B cell (primary cell): Measurements from ENCODE around the gene ATP5F1E. TPM values are rescaled to one million over a fixed set of nuclear protein-coding genes. Genes with fewer than 3 reads are reported as not detected.

ENCODE experiments used
- ATAC-seq: fragments of 200-7000 bp; cut with Tn5 transposase; one replicate; pipeline ENCODE4 v1.10.0; 2021; ENCODE audit warnings: low read depth, mild to moderate bottlenecking, moderate number of reproducible peaks, moderate library complexity
- CTCF ChIA-PET: fragments of 350-600 bp; sonication (Branson Sonifier 250); formaldehyde crosslinking; loops from one replicate; lab custom pipeline; 2021; ENCODE audit warnings: antibody characterized with exemption, inconsistent platforms; lab: Charles Lee
- POLR2A ChIA-PET: fragments of 350-600 bp; sonication (Branson Sonifier 250); formaldehyde crosslinking; loops from one replicate; lab custom pipeline; 2021; ENCODE audit warnings: antibody characterized with exemption; lab: Charles Lee
- DNase-seq: peaks from one replicate; pipeline ENCODE4 v3.0.0; 2013
- H2AFZ ChIP-seq: 2 replicates; pipeline ENCODE4 v1.6.1; 2012; ENCODE audit warnings: mild to moderate bottlenecking, low read depth, low read length; ENCODE audit not compliant: insufficient read depth, poor library complexity, severe bottlenecking
- H3K27ac ChIP-seq, 2 donors: 1 replicate in 1 of 2; 2 replicates in 1 of 2; pipeline ENCODE4 v1.5.1; 2012 to 2013; ENCODE audit warnings: low read length in 2 of 2, mild to moderate bottlenecking in 2 of 2, moderate library complexity in 1 of 2
- H3K27me3 ChIP-seq, 4 experiments: fragments of 200-600 bp in 1 of 4; sonication (generic) in 1 of 4; replicated peaks in 1 of 4; 1 replicate in 2 of 4; 2 replicates in 2 of 4; pipeline versions ENCODE4 v1.6.1 to v1.7.0; 2013 to 2016; ENCODE audit warnings: low read length in 3 of 4, mild to moderate bottlenecking in 2 of 4, mixed read lengths in 1 of 4, moderate library complexity in 1 of 4; ENCODE audit not compliant: insufficient read depth in 4 of 4, control insufficient read depth in 3 of 4; ENCODE audit errors: control extremely low read depth in 1 of 4
- H3K36me3 ChIP-seq, 2 experiments: replicated peaks in 1 of 2; 1 replicate in 1 of 2; 2 replicates in 1 of 2; pipeline versions ENCODE4 v1.6.1 to v1.7.1; 2013; ENCODE audit warnings: low read length in 1 of 2; ENCODE audit not compliant: insufficient read depth in 2 of 2, control insufficient read depth in 1 of 2; ENCODE audit errors: control extremely low read depth in 1 of 2, extremely low read depth in 1 of 2
- H3K4me1 ChIP-seq, 2 donors: fragments of 200-600 bp in 1 of 2; sonication (generic) in 1 of 2; 1 replicate in 1 of 2; 2 replicates in 1 of 2; pipeline versions ENCODE4 v1.5.1 to v1.6.1; 2013 to 2017; ENCODE audit warnings: low read length in 2 of 2; ENCODE audit not compliant: control insufficient read depth in 2 of 2, insufficient read depth in 2 of 2
- H3K4me2 ChIP-seq: replicated peaks from 2 replicates; pipeline ENCODE3; 2012; ENCODE audit warnings: mild to moderate bottlenecking, low read depth, low read length; ENCODE audit not compliant: poor library complexity, severe bottlenecking
- H3K4me3 ChIP-seq, 5 experiments: fragments of 200-600 bp in 1 of 5; sonication (generic) in 1 of 5; 1 replicate in 3 of 5; 2 replicates in 2 of 5; pipeline versions ENCODE4 v1.5.1 to v1.7.0; 2011 to 2016; ENCODE audit warnings: low read length in 4 of 5, mild to moderate bottlenecking in 4 of 5, low read depth in 2 of 5, control low read depth in 1 of 5, moderate library complexity in 1 of 5; ENCODE audit not compliant: insufficient read depth in 1 of 5; ENCODE audit errors: control extremely low read depth in 1 of 5, extremely low read depth in 1 of 5
- H3K79me2 ChIP-seq: fragments of 200-600 bp; sonication (generic); one replicate; pipeline ENCODE4 v1.6.0; 2016; ENCODE audit warnings: low read length; ENCODE audit not compliant: control insufficient read depth, insufficient read depth
- H3K9ac ChIP-seq: fragments of 200-600 bp; sonication (generic); 2 replicates; pipeline ENCODE4 v1.6.1; 2017; ENCODE audit warnings: mild to moderate bottlenecking, low read length, moderate library complexity
- H3K9me3 ChIP-seq, 3 donors: one replicate each; pipeline versions ENCODE4 v1.6.1 to v1.7.1; 2013; ENCODE audit warnings: low read length in 2 of 3; ENCODE audit not compliant: control insufficient read depth in 2 of 3, insufficient read depth in 1 of 3; ENCODE audit errors: control extremely low read depth in 1 of 3
- H4K20me1 ChIP-seq: 2 replicates; pipeline ENCODE4 v1.6.0; 2012; ENCODE audit warnings: mild to moderate bottlenecking, low read length; ENCODE audit not compliant: insufficient read depth, control insufficient read depth, poor library complexity, severe bottlenecking
- H3K27ac Mint-ChIP-seq: one replicate; pipeline ENCODE4 v1.8.0; 2021; ENCODE audit warnings: mixed read lengths
- H3K27me3 Mint-ChIP-seq: one replicate; pipeline ENCODE4 v1.8.0; 2021; ENCODE audit warnings: mixed read lengths
- H3K4me1 Mint-ChIP-seq: one replicate; pipeline ENCODE4 v1.8.0; 2021; ENCODE audit warnings: mixed read lengths
- H3K4me3 Mint-ChIP-seq: one replicate; pipeline ENCODE4 v1.8.0; 2021; ENCODE audit warnings: mixed read lengths
- H3K9me3 Mint-ChIP-seq: one replicate; pipeline ENCODE4 v1.8.0; 2022; ENCODE audit warnings: mixed read lengths; ENCODE audit not compliant: insufficient read depth
- CTCF ChIP-seq: fragments of 200-600 bp; IDR thresholded peaks from one replicate; pipeline ENCODE4 v1.8.0; 2022; ENCODE audit warnings: antibody characterized with exemption, mild to moderate bottlenecking
- EZH2 ChIP-seq: IDR thresholded peaks from 2 replicates; pipeline ENCODE4 v1.6.1; 2012; ENCODE audit warnings: borderline replicate concordance, low read depth, mild to moderate bottlenecking, moderate library complexity, low read length; ENCODE audit not compliant: insufficient read depth, poor library complexity, severe bottlenecking
- WGBS: methylation state at CpG from one replicate; pipeline ENCODE4 v1.1.5; 2013; ENCODE audit warnings: missing lambda C conversion rate; ENCODE audit not compliant: insufficient coverage; 5-methylcytosine and 5-hydroxymethylcytosine counted together
- intact Hi-C: fragments of 100-400 bp; cut with micrococcal nuclease; formaldehyde crosslinking; loops from one replicate; pipeline ENCODE4 v1.10.0; 2022
- polyA plus RNA-seq: library from polyadenylated mRNA; depleted of rRNA; stranded (reverse); fragments of >200 nt; gene quantifications from 2 replicates; pipeline ENCODE4 v1.2.3, GENCODE V29; 2012
- total RNA-seq, 2 donors: library from RNA; stranded (reverse); fragments of 120-200 nt in 1 of 2; gene quantifications; 1 replicate in 1 of 2; 2 replicates in 1 of 2; pipeline versions ENCODE4 v1.2.3 to v1.2.4, GENCODE V29; 2013 to 2022

The ATP5F1E gene
- total and polyA plus RNA-seq, 2 donors (not counting 1 experiment from before 2014, with no cell fraction given), result 22.2 to 55.0 TPM

- ChIA-PET POLR2A (interaction anchor here (0.6 to 1.8 kb wide), 3 partner anchors 15 to 39 kb away, joined by 3 to 5 read pairs (median 5); partner anchors contain the start of gene ATP5F1E), CTCF (interaction anchor here (1.2 to 1.6 kb wide), 3 partner anchors 8 to 123 kb away, joined by 5 to 6 read pairs (median 5); no protein-coding TSS in a partner anchor)
- intact Hi-C loops, result loop anchor here (1.0 kb wide), 1 partner anchor 12 kb away; the partner anchor contains the start of gene NELFCD
- no peak for DNase-seq
- Histone ChIP-seq H4K20me1 (peaks cover 24% of the 10 kb centered on the region), H3K9me3 (no peaks in the 10 kb centered on the region), H3K9ac (no peak overlapping the region), H3K27ac (peak overlapping the region in 1 of 2 donors; percentile 37), H3K79me2 (peaks cover 17% of the 10 kb centered on the region), H3K27me3 (no peaks in the 10 kb centered on the region), H3K4me3 (no peak overlapping the region), H3K4me2 (no peak overlapping the region), H3K4me1 (peaks cover 17 to 30% of the 10 kb centered on the region in 2 donors), H3K36me3 (peaks cover 5 to 97% of the 10 kb centered on the region in 2 experiments), H2AFZ (no peak overlapping the region)
- Mint-ChIP-seq H3K9me3 (no peaks in the 10 kb centered on the region), H3K27ac (peak overlapping the region; percentile 77), H3K4me1 (peaks cover 43% of the 10 kb centered on the region), H3K4me3 (no peak overlapping the region), H3K27me3 (no peaks in the 10 kb centered on the region)
- TF ChIP-seq CTCF, result no peak
- no peak for TF ChIP-seq EZH2
- ATAC-seq, result no peak
- WGBS, result 100% methylated on average over 3 of the region's 3 CpGs
Observed at GRCh38 chr20:58992911-58993310, 39.2 kb downstream of the ATP5F1E start.

GRCh38 chr20:58991715-58992114, 40.4 kb downstream of the ATP5F1E start:
- intact Hi-C loops, result loop anchor here (1.0 kb wide), 1 partner anchor 10 kb away; the partner anchor contains the start of gene NELFCD
- POLR2A ChIA-PET, result interaction anchor here (0.9 to 1.3 kb wide), 2 partner anchors 10 to 17 kb away, joined by 3 to 5 read pairs; no protein-coding TSS in a partner anchor
- Mint-ChIP-seq H3K27ac (peak overlapping the region; percentile 16), H3K4me3 (no peak overlapping the region), H3K9me3 (no peaks in the 10 kb centered on the region), H3K27me3 (no peaks in the 10 kb centered on the region), H3K4me1 (peaks cover 40% of the 10 kb centered on the region)
- Histone ChIP-seq H3K4me2 (no peak overlapping the region), H3K9me3 (no peaks in the 10 kb centered on the region), H4K20me1 (peaks cover 21% of the 10 kb centered on the region), H3K4me3 (no peak overlapping the region), H2AFZ (no peak overlapping the region), H3K4me1 (peaks cover 17 to 30% of the 10 kb centered on the region in 2 donors), H3K27me3 (no peaks in the 10 kb centered on the region), H3K79me2 (peaks cover 19% of the 10 kb centered on the region), H3K27ac (no peak overlapping the region), H3K9ac (no peak overlapping the region), H3K36me3 (peaks cover 5 to 97% of the 10 kb centered on the region in 2 experiments)
- CTCF ChIA-PET, result interaction anchor here (1.6 kb wide), 1 partner anchor 9 kb away, joined by 6 read pairs; no protein-coding TSS in a partner anchor
- TF ChIP-seq EZH2 (no peak), CTCF (no peak)
- WGBS, result 93% methylated on average over 7 of the region's 9 CpGs
- no peak for DNase-seq
- no peak for ATAC-seq
